HG02642 (cell line): ENCODE measurements around the gene GPR151.

Source experiments
- ATAC-seq: cut with Tn5 transposase; IDR thresholded peaks from one replicate; pipeline ENCODE4 v1.9.1; 2021; ENCODE audit warnings: mild to moderate bottlenecking; ENCODE audit not compliant: unreplicated experiment, poor library complexity

The GPR151 gene

GRCh38 chr5:146521403-146522106, 5.6 kb upstream of the GPR151 start:
- ATAC-seq: no peak

DNA sequence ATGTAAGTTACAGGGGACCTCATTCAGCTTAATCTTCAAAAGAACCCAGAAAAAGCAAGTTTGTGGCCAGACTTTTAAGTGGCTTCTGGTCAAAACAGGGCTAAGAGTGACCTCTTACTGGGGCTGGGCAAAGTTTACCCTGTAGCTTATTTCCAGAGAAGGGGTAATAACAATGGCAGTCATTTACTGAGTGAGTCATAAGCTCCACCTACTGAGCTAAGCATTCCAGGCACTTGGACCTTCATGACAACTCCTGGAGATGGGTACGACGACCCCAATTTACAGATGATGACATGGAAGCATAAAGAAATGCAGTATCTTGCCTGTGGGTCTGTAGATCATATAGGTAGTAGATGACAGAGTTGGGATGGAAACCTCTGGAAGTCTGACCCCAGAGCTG, 4.7 kb upstream of the GPR151 start:
- no peak for ATAC-seq

DNA sequence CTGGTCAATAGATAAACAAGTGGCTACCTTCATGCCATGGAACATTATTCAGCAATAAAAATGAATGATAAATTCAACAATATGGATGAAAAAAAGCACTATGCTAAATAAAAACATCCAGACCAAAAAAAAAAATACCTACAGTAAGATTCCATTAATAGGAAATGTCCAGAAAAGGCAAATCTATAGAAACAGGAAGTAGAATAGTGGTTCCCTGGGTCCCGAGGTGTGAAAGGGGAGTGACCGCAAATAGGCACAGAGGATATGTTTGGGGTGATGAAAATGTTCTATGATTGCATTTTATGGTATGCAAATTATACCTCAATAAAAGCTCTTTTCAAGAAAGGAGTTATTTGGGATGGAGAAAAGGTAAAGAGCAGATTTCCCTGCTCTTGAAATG, 3.6 kb upstream of the GPR151 start:
- ATAC-seq: no peak

DNA sequence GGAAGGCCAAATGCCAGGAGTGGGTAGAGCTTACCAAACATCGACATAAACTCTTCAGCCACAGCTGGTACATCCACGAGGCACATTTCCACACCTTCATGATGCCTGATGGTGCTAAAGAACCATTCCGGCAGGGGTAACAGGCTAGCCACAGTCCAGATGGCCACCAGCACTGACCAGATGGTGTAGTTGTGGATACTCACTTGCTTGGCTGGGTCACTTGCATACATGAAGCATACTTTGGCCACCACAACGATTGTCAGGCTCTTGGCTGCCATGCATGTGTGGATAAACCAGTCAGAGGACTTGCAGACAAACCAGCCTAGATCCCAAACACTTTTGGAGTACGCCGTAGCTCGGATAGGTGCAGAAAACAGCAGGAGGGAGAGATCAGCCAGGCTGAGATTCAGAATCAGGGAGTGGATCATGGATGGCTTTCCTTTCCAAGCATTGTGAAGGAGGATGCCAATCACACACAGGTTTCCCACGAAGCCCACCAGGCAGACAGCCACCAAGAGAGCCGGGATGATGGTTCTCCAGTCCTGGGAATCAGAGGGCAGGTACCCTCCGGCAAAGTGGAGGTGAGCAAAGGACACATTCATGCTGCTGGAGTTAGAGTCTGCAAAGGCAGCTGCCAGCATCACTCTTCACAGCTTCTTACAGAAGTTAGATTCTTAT, 378 bp downstream of the GPR151 start:
- ATAC-seq: no peak

DNA sequence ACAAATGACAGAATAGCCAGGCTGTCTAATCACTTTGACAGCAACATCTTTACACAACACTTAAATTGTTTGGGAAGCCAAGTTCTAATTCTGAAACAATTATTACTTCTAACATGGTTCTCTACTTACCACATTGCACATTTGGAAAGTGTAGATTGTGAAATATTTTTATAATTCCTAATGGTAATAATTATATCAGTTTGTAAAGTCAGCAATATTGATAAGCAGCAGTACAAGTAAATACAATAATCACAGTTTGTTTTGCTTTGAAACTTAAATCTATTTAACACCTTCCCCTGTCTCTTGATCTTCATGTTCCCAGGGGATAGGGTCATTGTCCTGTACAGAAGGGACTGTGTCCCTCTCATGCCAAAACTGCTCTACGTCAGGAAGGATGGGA, 1.4 kb downstream of the GPR151 start:
- ATAC-seq: no peak

GRCh38 chr5:146513462-146513861, 2.5 kb downstream of the GPR151 start:
- ATAC-seq: no peak

DNA sequence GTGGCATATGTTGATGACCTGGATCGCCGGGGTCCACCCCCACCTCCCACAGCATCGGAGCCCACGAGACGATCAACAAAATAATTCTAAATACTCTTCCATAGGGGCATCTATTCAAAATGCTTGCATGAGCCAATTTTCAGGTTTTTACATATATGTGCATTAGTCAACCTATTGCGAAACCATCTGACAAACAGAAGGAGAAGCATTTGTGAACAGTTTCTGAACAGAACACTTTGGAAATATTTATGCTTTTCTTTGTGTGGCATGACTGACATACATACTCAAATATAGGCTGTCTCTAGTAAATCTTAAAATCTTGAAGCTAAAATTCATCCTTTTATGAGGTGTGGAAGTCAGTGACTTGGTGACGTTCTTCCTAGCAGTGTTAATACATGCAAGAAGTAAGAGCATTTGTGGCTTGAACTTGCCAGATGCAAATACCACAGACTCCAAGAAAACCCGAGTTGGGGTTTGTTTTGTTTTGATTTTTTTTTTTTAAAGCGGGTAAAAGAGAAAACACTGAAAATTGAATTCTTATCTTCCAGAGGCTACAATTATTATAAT, 5.3 kb downstream of the GPR151 start:
- ATAC-seq: no peak

GRCh38 chr5:146507428-146507827, 8.6 kb downstream of the GPR151 start:
- ATAC-seq: no peak

- ATAC-seq: no peak
Observed at GRCh38 chr5:146499680-146500079, 16.3 kb downstream of the GPR151 start.

DNA sequence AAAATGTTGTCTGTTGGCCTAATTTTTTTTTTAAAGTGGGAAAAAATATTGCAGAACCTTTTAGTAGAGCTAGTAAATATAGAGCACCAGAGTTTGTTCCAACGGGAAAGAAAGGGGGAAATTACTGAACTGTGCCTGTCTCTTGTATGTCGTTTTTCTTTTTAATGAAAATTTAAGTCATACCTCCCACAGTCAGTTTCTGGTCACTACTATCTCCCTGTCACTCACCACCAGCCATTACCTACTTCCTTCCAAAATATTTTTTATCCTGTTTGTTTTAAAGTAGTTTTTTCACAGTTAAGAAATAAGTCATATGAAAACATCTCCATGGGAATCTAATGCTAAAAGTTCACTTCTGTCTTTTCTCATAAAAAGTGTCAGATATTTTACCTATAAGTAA, 21.3 kb downstream of the GPR151 start:
- no peak for ATAC-seq

GRCh38 chr5:146490089-146490843, 25.7 kb downstream of the GPR151 start:
- ATAC-seq: no peak

GRCh38 chr5:146484714-146485391, 31.1 kb downstream of the GPR151 start:
- ATAC-seq: no peak

GRCh38 chr5:146482775-146483174, 33.2 kb downstream of the GPR151 start:
- no peak for ATAC-seq

GRCh38 chr5:146475906-146476305, 40.1 kb downstream of the GPR151 start:
- no peak for ATAC-seq

DNA sequence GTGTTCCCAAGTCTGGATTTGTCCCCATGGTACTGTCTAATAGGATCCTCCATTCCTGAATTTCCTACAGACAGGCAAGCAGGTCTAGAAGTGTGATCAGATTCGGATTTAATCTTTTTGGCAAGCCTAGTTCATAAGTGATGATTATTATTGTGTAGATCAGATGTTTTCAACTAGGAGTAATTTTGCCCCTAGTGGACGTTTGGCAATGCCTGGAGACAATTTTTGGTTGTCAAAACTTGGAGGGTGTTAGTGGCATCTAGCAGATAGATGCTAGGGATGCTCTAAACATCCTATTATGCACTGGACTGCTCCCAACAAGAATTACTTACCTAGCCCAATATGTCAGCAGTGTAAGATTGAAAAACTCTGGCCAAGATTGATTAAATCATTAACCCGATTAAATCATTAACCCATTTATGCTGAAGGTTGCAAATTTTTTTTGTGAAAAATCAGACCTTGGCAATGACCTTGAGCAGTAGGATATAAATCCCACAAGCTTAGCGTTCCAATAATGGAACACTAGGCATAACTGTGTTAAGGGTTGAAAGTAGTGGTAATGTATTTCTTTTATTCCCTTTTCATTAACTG, 40.7 kb downstream of the GPR151 start:
- no peak for ATAC-seq

GRCh38 chr5:146474065-146474464, 41.9 kb downstream of the GPR151 start:
- ATAC-seq: no peak

DNA sequence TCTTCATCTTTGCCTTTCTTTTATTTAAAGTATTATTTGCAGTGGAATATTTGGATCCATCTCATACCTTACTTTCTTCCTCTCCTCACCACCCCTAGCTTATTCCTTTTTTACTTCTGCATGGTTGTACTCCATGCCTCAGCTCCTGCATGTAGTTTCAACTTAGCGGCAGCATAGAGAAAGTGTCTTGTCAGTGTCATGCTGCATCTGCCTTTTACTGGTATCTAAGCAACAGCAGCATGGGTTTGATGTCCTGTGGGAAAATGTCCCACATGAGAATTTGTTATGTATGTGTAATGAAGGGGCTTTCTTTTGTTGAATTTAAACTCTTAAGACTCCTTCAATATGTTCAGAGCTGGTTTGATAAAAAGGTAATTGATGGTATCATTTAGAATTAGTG, 48.2 kb downstream of the GPR151 start:
- ATAC-seq: no peak

DNA sequence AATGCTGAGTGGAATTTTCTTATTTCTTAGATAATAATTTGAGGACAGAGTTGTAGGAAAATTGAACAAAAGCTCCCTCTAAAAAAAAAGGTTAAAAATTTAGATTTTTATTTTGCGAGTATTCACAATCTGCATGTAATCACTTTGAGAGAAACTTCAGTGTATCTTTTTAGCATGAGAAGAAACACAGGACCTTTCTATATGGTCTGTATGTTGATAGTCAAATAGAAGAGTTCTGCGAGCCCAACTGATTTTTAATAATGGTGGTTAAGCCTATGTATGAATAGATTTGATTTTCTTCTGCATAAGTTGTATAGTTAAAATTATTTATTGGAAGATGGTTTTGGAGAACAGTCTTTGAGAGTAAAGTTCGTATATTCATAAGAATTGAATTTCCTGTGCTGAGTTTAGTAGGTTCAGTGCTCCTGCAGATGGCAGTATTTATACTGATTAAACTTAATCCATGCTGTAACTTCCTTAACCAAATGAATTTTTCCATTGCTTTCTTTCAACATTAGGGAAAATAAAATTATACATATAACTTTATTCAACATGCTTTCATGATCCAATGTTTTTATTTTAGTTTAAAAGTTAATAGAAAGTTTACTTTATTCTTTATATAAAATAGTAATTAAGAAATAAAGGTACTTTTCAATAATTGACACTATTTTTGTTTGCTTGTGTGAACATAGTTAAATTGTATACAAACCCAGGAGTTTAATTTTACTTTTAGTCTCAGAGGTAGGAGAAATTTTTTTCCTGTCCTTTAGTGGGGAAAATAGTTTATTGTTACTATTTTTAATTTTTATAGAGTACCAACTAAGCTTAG, 49.3 kb downstream of the GPR151 start:
- ATAC-seq: no peak

- ATAC-seq: no peak
Observed at GRCh38 chr5:146463446-146463845, 52.5 kb downstream of the GPR151 start.
